Central memory CD4-positive, alpha-beta T cell (primary cell): ENCODE results near the gene RBM39.
A peak's percentile ranks its signal among the peaks of the same experiment; 100 is the strongest.
"Not testable (repeated sequence)": the region's sequence is repeated elsewhere in the genome, so short reads cannot be mapped to it uniquely, and the experiment has no call there.

Source experiments
- DNase-seq: peaks from one replicate; pipeline ENCODE4 v3.0.0; 2022

Gene RBM39

DNA sequence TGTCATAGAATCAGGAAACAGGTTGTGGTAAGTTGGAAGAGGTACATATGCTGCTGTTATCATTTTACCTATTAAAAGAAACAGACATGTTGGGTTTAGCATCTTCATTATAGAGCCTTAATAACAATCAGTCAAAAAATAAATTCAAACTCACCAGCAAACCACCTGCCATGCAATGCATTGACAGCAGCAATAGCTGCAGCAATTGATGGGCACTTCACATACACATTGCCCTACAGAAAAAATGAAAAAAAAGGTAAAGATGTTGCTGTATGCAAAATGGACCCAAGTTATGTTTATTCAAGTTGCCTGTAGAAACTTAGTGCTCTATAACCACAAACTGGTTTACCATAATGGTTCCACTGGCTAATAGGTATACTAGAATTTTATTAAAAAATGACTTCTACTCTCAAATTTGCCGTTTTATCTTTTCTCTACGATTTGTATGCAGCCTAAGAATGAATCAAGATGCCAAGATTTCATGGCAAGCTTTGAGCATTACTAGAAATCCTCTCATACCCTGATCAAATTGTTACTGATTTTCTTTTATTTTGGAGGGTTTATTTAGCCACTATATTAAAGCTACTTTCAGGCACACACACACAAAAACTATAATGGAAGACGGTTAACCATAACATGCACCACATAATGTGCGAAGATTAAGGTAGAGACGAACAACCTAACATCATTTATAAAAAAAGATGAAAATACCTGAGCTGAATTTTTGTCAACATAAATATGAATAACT, 37.4 kb downstream of the RBM39 start:
- no peak for DNase-seq

GRCh38 chr20:35702824-35703695, 39.0 kb downstream of the RBM39 start:
- DNase-seq: no peak

GRCh38 chr20:35702051-35702823, 39.8 kb downstream of the RBM39 start:
- no peak for DNase-seq

GRCh38 chr20:35700625-35701148, 41.4 kb downstream of the RBM39 start:
- no peak for DNase-seq

DNA sequence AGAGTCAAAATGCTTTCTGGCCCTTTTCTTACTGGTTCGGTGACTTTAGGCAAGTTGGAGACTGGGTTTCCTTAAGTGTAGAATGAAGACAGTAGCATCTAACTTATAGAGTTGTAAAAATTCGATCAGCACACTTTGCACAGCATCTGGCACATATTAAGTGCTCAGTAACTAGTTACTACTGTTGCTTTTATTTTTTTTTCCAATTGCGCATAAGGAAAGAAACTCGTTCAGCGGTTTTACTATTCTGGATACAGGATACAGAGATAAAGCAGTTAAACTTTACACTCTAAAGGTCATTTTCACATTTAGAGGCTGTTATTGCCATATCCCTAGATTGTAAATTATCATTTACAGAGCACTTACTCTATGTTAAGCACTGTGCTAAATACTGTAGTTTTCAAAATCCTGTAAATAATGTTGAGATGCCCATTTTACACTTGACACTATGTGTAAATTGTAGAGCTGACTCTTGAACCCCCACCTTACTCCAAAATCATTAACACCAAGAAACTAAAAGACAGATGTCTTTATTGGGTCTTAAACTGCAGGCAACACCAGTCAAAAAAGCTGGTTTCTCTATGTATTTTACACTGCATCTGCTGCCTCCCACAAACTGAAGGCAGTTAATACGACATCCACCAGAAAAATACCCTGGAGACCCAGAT, 42.0 kb downstream of the RBM39 start:
- no peak for DNase-seq

GRCh38 chr20:35699127-35699956, 42.7 kb downstream of the RBM39 start, which contains the start of the genes NFS1 and ROMO1:
TSS of gene NFS1 (minus strand) at chr20:35699352. CDS start at chr20:35699288, 64 bp downstream.
TSS of gene ROMO1 (plus strand) at chr20:35699405. CDS start at chr20:35699633, 228 bp downstream.
- peak; percentile 79 for DNase-seq

GRCh38 chr20:35698298-35699126, 43.5 kb downstream of the RBM39 start:
- DNase-seq: no peak

DNA sequence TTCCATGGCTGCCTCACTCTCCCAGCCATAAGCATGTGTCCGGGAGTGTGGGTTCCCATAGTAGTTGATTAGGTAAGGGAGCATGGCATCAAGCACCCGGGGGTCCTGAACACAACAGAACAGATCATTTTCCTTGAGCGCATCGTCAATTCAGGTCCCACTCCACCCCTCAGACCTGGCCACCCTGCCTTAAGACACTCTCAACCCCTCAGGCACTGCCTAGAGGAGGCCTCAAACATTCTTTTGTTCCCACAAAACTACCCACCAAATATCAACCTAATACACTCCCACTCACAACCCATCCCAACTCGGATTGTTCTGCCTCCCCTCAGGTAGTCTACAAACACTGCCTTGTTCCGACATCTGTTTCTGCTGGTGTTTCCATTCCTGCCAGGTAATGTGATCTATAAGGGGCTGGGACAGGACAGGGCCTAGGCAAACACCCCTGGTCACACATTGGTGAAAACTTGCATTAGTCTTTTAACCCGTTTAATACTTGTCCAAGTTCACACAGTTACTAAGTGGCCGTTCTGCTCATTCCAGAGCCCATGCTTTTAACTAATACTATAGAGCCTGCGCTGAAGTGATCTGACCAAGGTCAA, 44.3 kb downstream of the RBM39 start:
- DNase-seq: no peak

DNA sequence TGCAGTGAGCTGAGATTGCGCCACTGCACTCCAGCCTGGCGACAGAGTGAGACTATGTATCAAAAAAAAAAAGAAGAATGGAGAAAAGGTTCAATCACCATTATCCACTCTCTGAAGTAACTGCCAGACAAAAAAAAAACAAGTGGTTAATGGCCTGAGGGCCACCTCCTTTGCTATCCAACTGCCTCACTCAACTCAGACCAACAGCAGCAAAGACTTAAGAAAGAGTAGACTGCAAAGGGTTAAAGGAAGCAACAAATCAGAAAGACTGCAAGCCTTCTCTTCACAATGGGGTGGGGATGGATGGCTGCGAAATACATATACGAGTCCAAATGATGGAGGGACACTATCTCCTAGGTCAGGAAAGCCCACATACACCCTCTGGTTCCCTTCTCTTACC, 46.1 kb downstream of the RBM39 start:
- DNase-seq: no peak

DNA sequence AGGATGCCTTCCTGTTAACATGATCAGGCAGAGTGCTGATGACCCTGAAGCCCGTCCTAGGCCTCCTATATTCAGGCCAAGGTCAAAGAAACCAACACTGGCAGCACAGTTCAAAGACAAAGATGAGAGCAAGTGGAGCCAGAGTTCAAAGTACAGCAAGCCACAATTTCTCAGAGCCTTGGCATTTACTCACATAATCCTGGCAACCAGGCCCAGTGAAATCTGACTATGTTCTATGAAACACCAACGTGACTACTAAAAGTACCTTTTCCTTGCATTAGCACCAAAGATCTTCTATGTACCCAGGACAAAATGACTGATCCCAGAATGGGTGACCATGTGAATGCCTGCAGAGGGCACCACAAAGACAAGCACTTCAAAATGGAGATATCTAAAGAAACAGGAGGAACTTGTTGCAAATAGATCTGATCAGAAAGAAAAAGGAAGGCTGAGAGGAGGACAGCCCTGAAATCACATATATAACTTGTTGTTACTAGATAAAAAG, 46.8 kb downstream of the RBM39 start:
- DNase-seq: no peak

GRCh38 chr20:35690265-35690664, 51.8 kb downstream of the RBM39 start:
- no peak for DNase-seq

DNA sequence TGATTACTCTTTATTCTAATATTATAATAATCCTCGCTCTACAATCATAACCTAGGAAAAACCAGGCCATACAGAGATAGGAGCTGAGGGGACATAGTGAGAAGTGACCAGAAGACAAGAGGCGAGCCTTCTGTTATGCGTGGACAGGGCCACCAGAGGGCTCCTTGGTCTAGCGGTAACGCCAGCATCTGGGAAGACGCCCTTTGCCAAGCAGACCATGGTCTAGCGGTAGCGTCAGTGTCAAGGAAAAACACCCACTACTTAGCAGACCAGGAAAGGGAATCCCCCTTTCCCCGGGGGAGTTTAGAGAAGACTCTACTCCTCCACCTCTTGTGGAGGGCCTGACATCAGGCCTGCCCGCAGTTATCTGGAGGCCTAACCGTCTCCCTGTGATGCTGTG, 55.2 kb downstream of the RBM39 start:
- not testable (repeated sequence) for DNase-seq

DNA sequence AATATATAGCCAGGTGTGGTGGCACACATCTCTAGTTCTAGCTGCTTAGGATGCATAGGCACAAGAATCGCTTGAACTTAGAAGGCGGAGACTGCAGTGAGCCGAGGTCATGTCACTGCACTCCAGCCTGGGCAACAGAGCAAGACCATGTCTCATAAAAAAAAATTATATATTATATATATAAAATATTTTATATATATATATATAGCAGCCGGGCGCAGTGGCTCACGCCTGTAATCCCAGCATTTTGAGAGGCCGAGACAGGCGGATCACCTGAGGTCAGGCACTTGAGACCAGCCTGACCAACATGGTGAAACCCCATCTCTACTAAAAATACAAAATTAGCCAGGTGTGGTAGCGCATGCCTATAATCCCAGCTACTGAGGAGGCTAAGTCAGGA, 56.7 kb downstream of the RBM39 start:
- DNase-seq: not testable (repeated sequence)

- DNase-seq: no peak
Measured at GRCh38 chr20:35681960-35682359, 60.1 kb downstream of the RBM39 start.

DNA sequence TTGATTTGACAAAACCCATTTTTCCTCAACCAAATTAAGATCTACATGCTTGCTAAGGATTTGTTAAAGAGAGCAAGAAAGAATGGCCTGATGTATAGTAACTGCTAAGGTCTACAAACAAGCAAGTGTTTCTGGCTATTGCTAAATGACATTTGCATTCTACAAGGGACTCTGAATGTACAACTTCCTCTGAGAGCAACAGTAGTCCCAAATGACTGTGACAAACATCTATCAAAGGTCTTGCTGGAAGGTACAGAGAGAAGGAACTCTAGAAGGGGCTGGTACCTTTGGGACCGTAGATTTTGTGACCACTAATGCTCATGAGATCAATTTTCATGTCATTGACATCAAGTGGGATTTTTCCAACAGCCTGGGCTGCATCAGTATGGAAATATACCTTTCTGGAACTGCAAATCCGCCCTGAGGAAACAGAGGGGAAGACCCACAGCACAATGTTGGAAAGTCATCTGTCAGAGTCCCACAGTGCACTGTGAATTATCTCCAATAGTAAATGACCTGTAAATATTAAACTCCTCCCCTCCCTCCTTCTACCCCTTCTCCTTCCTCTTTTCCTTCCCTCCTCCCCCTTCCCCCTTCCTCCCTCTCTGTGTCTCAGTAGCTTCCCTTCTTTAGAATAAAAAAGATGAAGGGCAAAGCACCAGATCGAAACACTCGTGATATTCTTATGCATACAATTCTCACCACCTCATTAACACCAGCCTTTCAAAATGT, 61.4 kb downstream of the RBM39 start:
- DNase-seq: no peak

DNA sequence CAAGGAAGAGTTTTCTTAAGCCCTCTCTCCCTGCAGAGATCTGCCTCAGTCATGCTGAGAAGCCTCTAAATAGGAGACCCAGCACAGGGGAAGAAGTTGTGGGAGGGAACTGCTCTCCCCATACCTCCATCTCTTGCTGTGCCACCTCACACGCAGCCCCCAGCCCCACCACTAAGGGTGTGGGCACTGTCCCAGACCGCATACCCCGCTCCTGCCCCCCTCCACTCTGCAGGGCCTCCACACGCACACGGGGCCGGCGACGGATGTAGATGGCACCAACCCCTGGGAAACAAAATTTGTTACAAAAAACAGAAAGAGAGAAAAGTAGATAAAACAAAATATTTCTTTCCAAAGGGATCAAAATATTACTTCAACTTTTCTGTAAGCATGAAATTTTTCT, 67.1 kb downstream of the RBM39 start:
- DNase-seq: no peak

DNA sequence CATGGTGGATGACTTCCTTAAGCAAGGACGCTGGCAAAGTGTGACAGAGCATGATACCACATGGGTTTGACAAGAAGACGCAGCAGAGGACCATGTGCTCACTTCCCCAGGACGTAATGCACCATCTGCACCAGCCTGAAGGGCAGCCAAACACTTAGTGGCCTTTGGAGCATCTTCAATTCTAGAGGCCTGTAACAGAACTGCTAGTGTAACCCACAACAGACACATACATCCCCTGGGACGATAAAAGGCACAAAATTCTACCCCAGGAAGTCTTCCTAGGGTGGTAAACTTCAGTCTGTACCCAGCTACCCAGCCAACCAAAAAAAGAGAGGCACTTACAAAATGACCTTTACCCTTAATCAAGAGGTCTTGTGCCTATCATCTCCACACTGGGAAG, 68.2 kb downstream of the RBM39 start:
- no peak for DNase-seq

DNA sequence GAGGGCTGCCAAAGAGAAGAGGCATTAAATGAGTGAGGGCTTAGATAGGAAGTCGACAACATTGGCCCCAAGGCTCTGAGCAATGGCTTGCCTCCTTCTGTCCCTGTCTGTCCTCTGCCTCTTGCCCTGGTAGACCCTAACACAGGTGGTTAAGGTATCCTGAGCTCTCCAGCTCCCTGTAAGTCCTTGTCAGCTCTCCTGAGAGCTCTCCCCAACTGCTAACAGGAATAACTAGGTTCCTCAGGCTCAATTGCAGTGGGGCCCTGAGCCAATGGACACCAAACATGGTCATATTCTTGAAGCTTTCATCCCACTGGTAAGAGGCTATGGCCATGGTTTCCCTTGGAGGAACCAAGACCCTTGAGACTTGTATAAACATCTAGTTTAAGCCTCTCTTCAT, 72.4 kb downstream of the RBM39 start:
- no peak for DNase-seq

DNA sequence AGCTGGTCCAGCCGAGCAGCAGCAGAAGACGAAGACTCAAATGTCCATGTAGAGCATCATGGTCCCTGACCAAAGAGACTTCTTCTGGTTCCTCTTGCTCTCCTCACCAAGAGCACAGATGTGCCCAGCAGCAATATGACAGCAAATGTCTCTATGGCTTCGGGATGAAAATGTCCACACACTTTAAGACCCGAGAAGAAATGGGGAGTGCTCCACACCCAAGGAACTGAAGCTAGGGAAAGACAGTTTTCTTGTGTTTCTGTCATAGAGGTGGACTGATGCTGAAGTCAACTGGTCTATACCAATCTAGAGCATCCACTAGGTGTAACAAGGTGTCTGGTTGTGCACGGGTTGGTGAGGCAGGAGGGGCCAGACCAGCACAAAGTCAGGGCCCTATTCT, 72.8 kb downstream of the RBM39 start:
- DNase-seq: no peak
